ENCODE measurements around the gene SBK2. TPM values are rescaled to one million over a fixed set of nuclear protein-coding genes. Genes with fewer than 3 reads are reported as not detected.

SBK2 gene
- total RNA-seq, 1 donor from 2014 or later, result not detected

DNA sequence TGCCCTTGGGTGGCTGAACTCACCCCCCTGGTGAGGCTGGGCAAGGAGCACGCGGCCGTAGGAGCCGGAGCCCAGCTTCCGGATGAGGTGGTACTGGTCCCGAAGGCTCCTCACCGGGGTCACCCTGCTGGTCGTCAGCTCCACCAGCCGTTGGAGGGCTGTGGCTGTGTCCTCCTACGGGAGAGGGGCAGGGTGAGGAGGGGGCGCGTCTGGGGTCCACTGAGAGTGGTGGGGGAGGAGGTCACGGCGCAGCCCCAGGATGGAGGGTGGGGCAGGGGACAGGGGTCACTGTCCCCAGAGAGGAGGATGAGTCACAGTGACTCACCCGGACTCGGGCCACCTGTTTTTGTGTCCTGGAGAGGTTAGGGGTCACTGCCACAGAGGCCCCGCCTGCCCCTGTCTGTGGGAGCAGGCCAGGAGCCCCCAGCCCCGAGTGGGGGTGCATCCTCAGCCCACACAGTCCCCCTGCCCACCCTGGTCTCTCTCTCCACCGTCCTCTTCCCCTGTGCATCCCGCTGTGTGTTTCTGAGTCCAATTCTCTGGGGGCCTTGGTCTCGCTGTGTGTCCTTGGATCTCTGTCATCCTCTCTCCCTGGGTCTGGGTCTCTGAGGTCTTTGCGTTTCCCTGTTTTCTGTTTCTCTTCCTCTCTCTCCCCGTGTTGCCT is 8.0 kb upstream of the SBK2 start:
- TF ChIP-seq, protein P1, sequence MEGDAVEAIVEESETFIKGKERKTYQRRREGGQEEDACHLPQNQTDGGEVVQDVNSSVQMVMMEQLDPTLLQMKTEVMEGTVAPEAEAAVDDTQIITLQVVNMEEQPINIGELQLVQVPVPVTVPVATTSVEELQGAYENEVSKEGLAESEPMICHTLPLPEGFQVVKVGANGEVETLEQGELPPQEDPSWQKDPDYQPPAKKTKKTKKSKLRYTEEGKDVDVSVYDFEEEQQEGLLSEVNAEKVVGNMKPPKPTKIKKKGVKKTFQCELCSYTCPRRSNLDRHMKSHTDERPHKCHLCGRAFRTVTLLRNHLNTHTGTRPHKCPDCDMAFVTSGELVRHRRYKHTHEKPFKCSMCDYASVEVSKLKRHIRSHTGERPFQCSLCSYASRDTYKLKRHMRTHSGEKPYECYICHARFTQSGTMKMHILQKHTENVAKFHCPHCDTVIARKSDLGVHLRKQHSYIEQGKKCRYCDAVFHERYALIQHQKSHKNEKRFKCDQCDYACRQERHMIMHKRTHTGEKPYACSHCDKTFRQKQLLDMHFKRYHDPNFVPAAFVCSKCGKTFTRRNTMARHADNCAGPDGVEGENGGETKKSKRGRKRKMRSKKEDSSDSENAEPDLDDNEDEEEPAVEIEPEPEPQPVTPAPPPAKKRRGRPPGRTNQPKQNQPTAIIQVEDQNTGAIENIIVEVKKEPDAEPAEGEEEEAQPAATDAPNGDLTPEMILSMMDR (IDR thresholded peaks at IDR 0.05; ENCODE audit: insufficient read depth, low read length, severe bottlenecking), result no peak
- no peaks in the 10 kb centered on the region for H3K27me3 ChIP-seq (ENCODE audit: control insufficient read depth, insufficient read depth, low read length)
- DNase-seq (ENCODE audit: low read depth) (no peak), FAIRE-seq (no peak)
- H3K36me3 ChIP-seq (ENCODE audit: control insufficient read depth, insufficient read depth, low read length), result no peaks in the 10 kb centered on the region
- H3K4me3 ChIP-seq (ENCODE audit: low read depth, low read length), result no peak overlapping the region

DNA sequence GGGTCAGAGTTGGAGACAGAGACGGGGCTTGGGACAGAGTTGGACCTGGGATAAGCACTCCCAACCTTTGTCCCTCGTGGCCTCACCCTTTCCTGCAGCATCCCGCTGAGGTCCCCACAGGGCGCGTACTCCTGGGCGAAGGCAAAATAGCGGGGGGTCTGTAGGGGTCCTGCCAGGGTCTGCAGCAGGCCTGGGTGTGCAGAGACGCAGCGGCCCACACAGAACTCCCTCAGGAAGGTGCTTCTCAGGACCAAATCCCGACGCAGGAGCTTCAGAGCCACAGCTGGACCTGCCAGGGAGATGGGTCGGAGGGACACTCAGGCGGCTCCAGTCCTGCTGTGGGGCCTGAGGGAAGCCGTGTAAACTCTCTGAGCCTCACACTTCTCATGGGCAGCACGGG is 7.1 kb upstream of the SBK2 start:
- TF ChIP-seq, protein P1 (IDR thresholded peaks at IDR 0.05; ENCODE audit: insufficient read depth, low read length, severe bottlenecking), result no peak
- no peaks in the 10 kb centered on the region for H3K36me3 ChIP-seq (ENCODE audit: control insufficient read depth, insufficient read depth, low read length)
- DNase-seq (ENCODE audit: low read depth) (no peak), FAIRE-seq (no peak)
- no peaks in the 10 kb centered on the region for H3K27me3 ChIP-seq (ENCODE audit: control insufficient read depth, insufficient read depth, low read length)
- H3K4me3 ChIP-seq (ENCODE audit: low read depth, low read length), result no peak overlapping the region

DNA sequence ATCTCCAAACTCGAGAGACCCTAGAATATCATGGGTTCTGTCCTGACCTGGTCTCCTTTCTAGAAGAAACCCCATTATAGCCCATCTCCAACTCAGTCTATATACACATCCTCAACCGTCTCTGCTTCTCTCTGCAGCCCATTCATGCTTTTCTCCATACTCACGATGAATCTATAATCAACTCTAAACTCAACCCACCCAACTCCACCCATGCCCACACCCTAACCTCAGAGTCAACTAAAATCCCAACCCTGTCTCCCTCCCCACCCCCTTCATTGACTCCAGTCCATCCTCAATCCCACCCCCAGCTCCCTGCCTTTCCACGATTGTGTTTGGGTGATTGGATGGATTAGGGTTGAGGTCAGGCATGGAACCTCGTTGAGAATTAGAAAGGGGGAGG is 6.6 kb upstream of the SBK2 start:
- FAIRE-seq (no peak), DNase-seq (ENCODE audit: low read depth) (no peak)
- Histone ChIP-seq H3K4me3 (ENCODE audit: low read depth, low read length) (no peak overlapping the region), H3K27me3 (ENCODE audit: control insufficient read depth, insufficient read depth, low read length) (no peaks in the 10 kb centered on the region), H3K36me3 (ENCODE audit: control insufficient read depth, insufficient read depth, low read length) (no peaks in the 10 kb centered on the region)
- TF ChIP-seq, protein P1 (IDR thresholded peaks at IDR 0.05; ENCODE audit: insufficient read depth, low read length, severe bottlenecking), result no peak

DNA sequence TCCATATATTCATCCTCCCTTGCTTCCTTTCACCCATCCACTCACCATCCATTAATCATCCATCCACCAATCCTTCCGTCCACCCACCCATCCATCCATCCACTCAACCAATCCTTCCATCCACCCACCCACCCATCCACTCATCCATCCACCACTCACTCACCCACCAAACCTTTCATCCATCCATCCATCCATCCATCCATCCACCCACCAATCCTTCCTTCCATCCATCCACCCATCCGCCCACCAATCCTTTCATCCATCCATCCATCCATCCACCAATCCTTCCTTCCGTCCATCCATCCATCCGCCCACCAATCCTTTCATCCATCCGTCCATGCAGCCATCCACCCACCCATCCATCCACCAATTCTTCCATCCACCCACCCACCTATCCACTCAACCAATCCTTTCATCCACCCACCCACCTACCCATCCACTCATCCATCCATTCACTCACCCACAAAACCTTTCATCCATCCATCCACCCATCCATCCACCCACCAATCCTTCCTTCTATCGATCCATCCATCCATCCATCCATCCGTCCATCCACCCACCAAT is 5.4 kb upstream of the SBK2 start:
- no peak for FAIRE-seq
- Histone ChIP-seq H3K27me3 (ENCODE audit: control insufficient read depth, insufficient read depth, low read length) (no peaks in the 10 kb centered on the region), H3K36me3 (ENCODE audit: control insufficient read depth, insufficient read depth, low read length) (no peaks in the 10 kb centered on the region), H3K4me3 (ENCODE audit: low read depth, low read length) (no peak overlapping the region)
- no peak for DNase-seq (ENCODE audit: low read depth)
- TF ChIP-seq, protein P1 (IDR thresholded peaks at IDR 0.05; ENCODE audit: insufficient read depth, low read length, severe bottlenecking), result no peak

DNA sequence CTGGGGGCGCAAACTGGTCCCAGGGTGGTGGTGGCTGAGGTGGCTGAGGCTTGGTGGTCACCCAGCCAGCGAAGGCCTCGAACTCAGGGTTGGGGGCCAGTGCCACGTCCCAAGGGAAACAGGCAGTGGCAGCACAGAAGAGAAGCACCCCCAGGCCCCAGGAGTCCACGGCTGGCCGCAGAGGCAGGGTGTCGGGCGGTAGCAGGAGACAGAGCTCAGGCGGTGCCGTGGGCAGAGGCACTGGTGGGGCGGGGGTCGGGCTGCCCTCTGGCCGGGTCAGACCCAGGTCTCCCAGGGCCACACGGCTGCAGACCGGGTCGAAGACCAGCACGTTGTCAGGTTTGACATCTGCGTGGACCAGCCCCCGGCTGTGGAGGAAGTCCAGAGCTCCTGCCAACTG is 4.2 kb upstream of the SBK2 start:
- H3K36me3 ChIP-seq (ENCODE audit: control insufficient read depth, insufficient read depth, low read length), result no peaks in the 10 kb centered on the region
- FAIRE-seq (no peak), DNase-seq (ENCODE audit: low read depth) (no peak)
- H3K4me3 ChIP-seq (ENCODE audit: low read depth, low read length), result no peak overlapping the region
- no peaks in the 10 kb centered on the region for H3K27me3 ChIP-seq (ENCODE audit: control insufficient read depth, insufficient read depth, low read length)
- TF ChIP-seq, protein P1 (IDR thresholded peaks at IDR 0.05; ENCODE audit: insufficient read depth, low read length, severe bottlenecking), result no peak

DNA sequence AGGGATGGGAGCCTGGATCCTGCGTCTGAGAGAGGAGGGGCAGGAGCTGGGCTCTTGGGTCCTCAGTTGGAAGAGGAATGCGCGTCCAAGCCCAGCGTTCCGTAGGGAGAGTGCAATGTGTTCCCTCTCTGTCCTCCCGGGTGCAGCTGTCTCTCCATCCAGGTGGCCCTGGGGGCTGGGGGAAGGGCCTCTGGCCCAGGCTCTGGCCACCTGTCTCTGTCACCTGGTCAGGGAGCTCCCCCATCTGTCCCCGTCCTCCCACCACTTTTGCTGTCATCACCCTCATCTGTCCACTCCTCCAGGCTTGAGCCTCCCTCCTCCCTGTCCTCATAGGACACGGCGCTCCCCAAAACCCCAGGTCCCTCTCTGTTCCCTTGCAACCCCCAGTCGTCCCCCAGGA is 3.7 kb upstream of the SBK2 start:
- DNase-seq (ENCODE audit: low read depth) (no peak), FAIRE-seq (no peak)
- H3K36me3 ChIP-seq (ENCODE audit: control insufficient read depth, insufficient read depth, low read length), result no peaks in the 10 kb centered on the region
- TF ChIP-seq, protein P1 (IDR thresholded peaks at IDR 0.05; ENCODE audit: insufficient read depth, low read length, severe bottlenecking), result no peak
- no peak overlapping the region for H3K4me3 ChIP-seq (ENCODE audit: low read depth, low read length)
- no peaks in the 10 kb centered on the region for H3K27me3 ChIP-seq (ENCODE audit: control insufficient read depth, insufficient read depth, low read length)

Data from bronchial epithelial cell (primary cell).